OCI-LY7 (cell line): ENCODE data around the gene CRIM1. TPM values are rescaled to one million over a fixed set of nuclear protein-coding genes. Genes with fewer than 3 reads are reported as not detected.

Experiments
- BruUV-seq: library from RNA; stranded (reverse); fragments of 400-500 nt; replicated peaks from 2 replicates; lab custom pipeline; 2021; lab: Mats Ljungman, UMichigan
- CTCF ChIA-PET: fragments of 300-600 bp; sonication (Branson Sonifier 250); formaldehyde crosslinking; loops from one replicate; lab custom pipeline; 2022; ENCODE audit warnings: antibody characterized with exemption; ENCODE audit not compliant: unreplicated experiment; lab: Charles Lee
- POLR2A ChIA-PET: fragments of 300-600 bp; sonication (Branson Sonifier 250); formaldehyde crosslinking; loops from one replicate; lab custom pipeline; 2022; ENCODE audit warnings: antibody characterized with exemption; lab: Charles Lee
- DNase-seq: peaks from one replicate; pipeline ENCODE4 v3.0.0-alpha.2; 2015; ENCODE audit warnings: low spot score
- H2AFZ ChIP-seq: fragments of 200-600 bp; sonication (generic), shearing (Covaris generic); 2 replicates; pipeline ENCODE4 v1.6.1; 2014; ENCODE audit warnings: mild to moderate bottlenecking, antibody characterized with exemption, low read length, moderate library complexity
- H3K27ac ChIP-seq: fragments of 200-600 bp; sonication (generic); 2 replicates; pipeline ENCODE4 v1.5.1; 2014; ENCODE audit warnings: mixed run types, low read depth, mild to moderate bottlenecking, moderate library complexity, low read length, inconsistent platforms; ENCODE audit not compliant: poor library complexity, severe bottlenecking
- H3K36me3 ChIP-seq: fragments of 200-600 bp; sonication (generic); 2 replicates; pipeline ENCODE4 v1.6.1; 2014; ENCODE audit warnings: mild to moderate bottlenecking, antibody characterized with exemption, low read length, moderate library complexity, mixed read lengths; ENCODE audit not compliant: insufficient read depth
- H3K4me1 ChIP-seq: fragments of 200-600 bp; sonication (generic); 2 replicates; pipeline ENCODE4 v1.5.1; 2014; ENCODE audit warnings: mild to moderate bottlenecking, low read length; ENCODE audit not compliant: insufficient read depth, poor library complexity, severe bottlenecking
- H3K4me2 ChIP-seq: fragments of 200-600 bp; sonication (generic); 2 replicates; pipeline ENCODE4 v1.6.1; 2014; ENCODE audit warnings: mild to moderate bottlenecking, low read length
- H3K4me3 ChIP-seq: fragments of 200-600 bp; sonication (generic); 2 replicates; pipeline ENCODE4 v1.5.1; 2014; ENCODE audit warnings: mild to moderate bottlenecking, low read depth, low read length; ENCODE audit not compliant: poor library complexity, severe bottlenecking
- H3K79me2 ChIP-seq: fragments of 200-600 bp; sonication (generic); 2 replicates; pipeline ENCODE4 v1.6.1; 2016; ENCODE audit warnings: low read depth, mild to moderate bottlenecking, low read length, moderate library complexity, mixed read lengths; ENCODE audit not compliant: insufficient read depth
- H3K9me2 ChIP-seq: fragments of 200-600 bp; sonication (generic); 2 replicates; pipeline ENCODE4 v1.6.1; 2016; ENCODE audit warnings: mild to moderate bottlenecking, low read length, mixed read lengths; ENCODE audit not compliant: insufficient read depth
- H3K9me3 ChIP-seq: fragments of 200-600 bp; sonication (generic); 2 replicates; pipeline ENCODE4 v1.6.1; 2014; ENCODE audit warnings: mild to moderate bottlenecking, mixed run types, low read length, mixed read lengths
- H4K20me1 ChIP-seq: fragments of 200-600 bp; sonication (generic); 2 replicates; pipeline ENCODE4 v1.6.1; 2014; ENCODE audit warnings: mild to moderate bottlenecking, antibody characterized with exemption, low read length, moderate library complexity, mixed read lengths; ENCODE audit not compliant: insufficient read depth
- CTCF ChIP-seq: fragments of 200-600 bp; sonication (generic); conservative IDR thresholded peaks from 2 replicates; pipeline ENCODE4 v1.5.1; 2014; ENCODE audit warnings: mild to moderate bottlenecking, antibody characterized with exemption, low read length, moderate library complexity, mixed read lengths
- EZH2phosphoT487 ChIP-seq: fragments of 200-600 bp; sonication (generic); IDR thresholded peaks from 2 replicates; pipeline ENCODE4 v1.6.1; 2018; ENCODE audit warnings: low read depth, borderline replicate concordance, mild to moderate bottlenecking, mixed run types, antibody characterized with exemption, low read length, moderate library complexity, mixed read lengths
- intact Hi-C: fragments of 100-400 bp; cut with micrococcal nuclease; formaldehyde crosslinking; loops from one replicate; pipeline ENCODE4 v1.10.0; 2022; ENCODE audit not compliant: unreplicated experiment
- total RNA-seq, 2 experiments: library from RNA; depleted of rRNA in 1 of 2; stranded (reverse); fragments of >200 nt in 1 of 2; shearing (Covaris generic) in 1 of 2; gene quantifications; 2 replicates each; pipeline ENCODE4 v1.2.3, GENCODE V29; 2014 to 2022

Gene CRIM1
- total RNA-seq, 2 experiments from 2014 or later, result 37.0 to 47.4 TPM

GRCh38 chr2:36560726-36561125, 205.1 kb downstream of the CRIM1 start:
- H3K4me2 ChIP-seq, result no peak overlapping the region
- intact Hi-C loops, result no loop called here
- POLR2A ChIA-PET, result interaction anchor here (1.9 kb wide), 1 partner anchor 9 kb away, joined by 7 read pairs; no protein-coding TSS in a partner anchor
- H3K79me2 ChIP-seq, result no peaks in the 10 kb centered on the region
- H3K27ac ChIP-seq, result no peak overlapping the region
- no peaks in the 10 kb centered on the region for H3K9me2 ChIP-seq
- CTCF ChIA-PET, result no interaction called here
- H4K20me1 ChIP-seq, result no peaks in the 10 kb centered on the region
- no peak for DNase-seq
- H3K9me3 ChIP-seq, result no peaks in the 10 kb centered on the region
- no TSS peak for BruUV-seq
- H3K36me3 ChIP-seq, result peaks cover 4% of the 10 kb centered on the region; the same call in 1 of the 2 replicates
- no peak overlapping the region for H3K4me3 ChIP-seq
- H3K4me1 ChIP-seq, result no peaks in the 10 kb centered on the region
- no peak overlapping the region for H2AFZ ChIP-seq
- no peak for TF ChIP-seq EZH2phosphoT487
- no peak for TF ChIP-seq CTCF

DNA sequence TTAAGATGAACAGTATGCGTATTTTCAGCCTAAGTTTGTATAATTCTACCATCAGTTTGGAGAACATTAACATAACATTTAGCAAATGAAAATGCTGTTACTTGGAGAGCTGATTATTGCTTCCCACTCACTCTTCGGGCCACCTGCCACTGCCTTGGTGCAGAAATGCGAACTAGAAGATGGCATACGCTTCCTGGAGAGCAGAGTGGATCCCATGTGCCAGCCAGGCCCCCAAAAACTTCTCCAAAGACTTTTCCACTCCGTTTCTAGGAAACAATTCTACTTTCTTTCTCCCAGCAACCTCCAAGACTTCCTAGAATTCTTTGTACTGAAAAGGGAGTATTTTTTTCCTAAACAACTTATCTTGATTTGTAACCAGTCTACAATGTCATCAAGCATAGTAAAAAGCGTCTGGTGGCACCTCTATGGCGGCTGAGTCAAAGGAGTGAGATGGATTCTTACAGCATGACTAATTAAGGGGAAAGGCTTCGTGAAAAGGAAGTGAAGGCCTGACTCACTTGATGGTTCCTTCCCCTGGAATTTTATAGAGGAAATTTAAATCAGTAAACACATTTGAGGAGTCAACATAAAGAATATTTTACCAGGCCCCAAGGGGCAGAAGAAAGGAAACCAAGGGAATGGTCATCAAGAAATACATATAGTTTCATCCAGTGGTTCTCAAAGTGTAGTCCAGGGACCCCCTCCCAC, 205.8 kb downstream of the CRIM1 start:
- H3K4me2 ChIP-seq, result no peak overlapping the region

More for the DNA sequence above, 205.8 kb downstream of the CRIM1 start:
- DNase-seq, result no peak
- no TSS peak for BruUV-seq
- Histone ChIP-seq H3K79me2 (no peaks in the 10 kb centered on the region), H3K9me3 (no peaks in the 10 kb centered on the region), H3K9me2 (no peaks in the 10 kb centered on the region), H2AFZ (no peak overlapping the region), H3K27ac (no peak overlapping the region), H3K4me1 (no peaks in the 10 kb centered on the region), H4K20me1 (no peaks in the 10 kb centered on the region), H3K4me3 (no peak overlapping the region), H3K36me3 (peaks cover 5% of the 10 kb centered on the region; the same call in 1 of the 2 replicates)
- POLR2A ChIA-PET, result interaction anchor here (0.7 kb wide), 1 partner anchor 38 kb away, joined by 4 read pairs; no protein-coding TSS in a partner anchor
- CTCF ChIA-PET, result no interaction called here
- intact Hi-C loops, result no loop called here
- no peak for TF ChIP-seq CTCF
- TF ChIP-seq EZH2phosphoT487, result no peak
